CD4-positive, alpha-beta T cell treated with Interleukin-17A for 1 hour (primary cell): ENCODE results near the gene DYSF.

Source experiments
- DNase-seq: peaks from one replicate; pipeline ENCODE4 v3.0.0-alpha.2; 2020

Gene DYSF

GRCh38 chr2:71531522-71532047 is 78.2 kb downstream of the DYSF start:
- no peak for DNase-seq

GRCh38 chr2:71532327-71532726 is 79.0 kb downstream of the DYSF start:
- DNase-seq, result no peak

- DNase-seq, result no peak
Observed at GRCh38 chr2:71534201-71534600, 80.8 kb downstream of the DYSF start.

- no peak for DNase-seq
Observed at GRCh38 chr2:71534826-71535225, 81.5 kb downstream of the DYSF start.

GRCh38 chr2:71535526-71535925 is 82.2 kb downstream of the DYSF start:
- DNase-seq, result no peak

GRCh38 chr2:71536226-71536671 is 82.9 kb downstream of the DYSF start:
- DNase-seq, result no peak

GRCh38 chr2:71538241-71538640 is 84.9 kb downstream of the DYSF start:
- DNase-seq, result no peak

GRCh38 chr2:71538656-71539265 is 85.4 kb downstream of the DYSF start:
- DNase-seq, result no peak

GRCh38 chr2:71540818-71541217 is 87.5 kb downstream of the DYSF start:
- DNase-seq, result no peak

- no peak for DNase-seq
Observed at GRCh38 chr2:71544919-71545571, 91.7 kb downstream of the DYSF start.

GRCh38 chr2:71545572-71546274 is 92.4 kb downstream of the DYSF start:
- DNase-seq, result peak; percentile 45

- no peak for DNase-seq
Observed at GRCh38 chr2:71546275-71546638, 92.9 kb downstream of the DYSF start.

GRCh38 chr2:71546777-71547281 is 93.5 kb downstream of the DYSF start:
- no peak for DNase-seq

GRCh38 chr2:71547616-71548285 is 94.4 kb downstream of the DYSF start:
- no peak for DNase-seq

GRCh38 chr2:71548646-71549425 is 95.5 kb downstream of the DYSF start:
- peak; percentile 58 for DNase-seq

GRCh38 chr2:71550801-71551630 is 97.7 kb downstream of the DYSF start:
- DNase-seq, result no peak

- no peak for DNase-seq
Observed at GRCh38 chr2:71551631-71551915, 98.2 kb downstream of the DYSF start.

GRCh38 chr2:71552356-71552755 is 99.0 kb downstream of the DYSF start:
- no peak for DNase-seq

GRCh38 chr2:71552861-71553301 is 99.5 kb downstream of the DYSF start:
- DNase-seq, result no peak

GRCh38 chr2:71554028-71554705 is 100.8 kb downstream of the DYSF start:
- DNase-seq, result no peak

GRCh38 chr2:71554706-71555056 is 101.3 kb downstream of the DYSF start:
- DNase-seq, result no peak
